HG02852 (cell line): ENCODE results near the gene MUSTN1.
A peak's percentile ranks its signal among the peaks of the same experiment; 100 is the strongest.

ENCODE experiments used
- ATAC-seq: cut with Tn5 transposase; IDR thresholded peaks from one replicate; pipeline ENCODE4 v1.9.1; 2021; ENCODE audit warnings: mild to moderate bottlenecking, moderate library complexity; ENCODE audit not compliant: unreplicated experiment

Gene MUSTN1

GRCh38 chr3:52834871-52835501 lies at the start of gene MUSTN1:
MUSTN1 (minus strand) TSS chr3:52835019; CDS start chr3:52834948, 71 bp downstream.
- ATAC-seq: no peak

GRCh38 chr3:52882377-52882776 lies 47.6 kb upstream of the MUSTN1 start:
- ATAC-seq: no peak

- no peak for ATAC-seq
Measured at GRCh38 chr3:52881871-52882270, 47.1 kb upstream of the MUSTN1 start.

- ATAC-seq: peak; percentile 71
Measured at GRCh38 chr3:52880474-52880873, 45.7 kb upstream of the MUSTN1 start.

GRCh38 chr3:52880047-52880446 lies 45.2 kb upstream of the MUSTN1 start:
- ATAC-seq: peak; percentile 32

- ATAC-seq: no peak
Measured at GRCh38 chr3:52879581-52879980, 44.8 kb upstream of the MUSTN1 start.

- no peak for ATAC-seq
Measured at GRCh38 chr3:52879090-52879489, 44.3 kb upstream of the MUSTN1 start.

DNA sequence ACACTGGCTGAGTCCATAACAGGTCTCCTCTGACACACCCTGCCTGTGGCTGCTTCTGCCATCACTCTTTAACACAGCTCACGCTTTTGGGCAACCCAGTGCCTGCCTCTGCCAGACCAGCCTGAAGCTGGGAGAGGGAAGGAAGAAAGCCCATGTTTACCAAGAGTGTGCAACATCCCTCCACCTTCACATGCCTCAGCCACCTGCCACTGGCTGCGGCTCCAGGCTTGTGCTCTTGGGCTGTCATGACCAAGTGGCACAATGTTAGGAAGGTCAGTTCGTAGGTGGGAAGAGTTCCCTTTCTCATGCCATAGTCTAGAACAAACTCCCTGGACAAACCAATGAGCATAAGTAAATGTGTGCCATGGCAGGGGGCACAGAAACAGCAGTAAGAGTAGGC lies 42.3 kb upstream of the MUSTN1 start:
- ATAC-seq: no peak

GRCh38 chr3:52874864-52875587 lies 40.2 kb upstream of the MUSTN1 start:
- ATAC-seq: no peak

GRCh38 chr3:52874160-52874701 lies 39.4 kb upstream of the MUSTN1 start:
- no peak for ATAC-seq

DNA sequence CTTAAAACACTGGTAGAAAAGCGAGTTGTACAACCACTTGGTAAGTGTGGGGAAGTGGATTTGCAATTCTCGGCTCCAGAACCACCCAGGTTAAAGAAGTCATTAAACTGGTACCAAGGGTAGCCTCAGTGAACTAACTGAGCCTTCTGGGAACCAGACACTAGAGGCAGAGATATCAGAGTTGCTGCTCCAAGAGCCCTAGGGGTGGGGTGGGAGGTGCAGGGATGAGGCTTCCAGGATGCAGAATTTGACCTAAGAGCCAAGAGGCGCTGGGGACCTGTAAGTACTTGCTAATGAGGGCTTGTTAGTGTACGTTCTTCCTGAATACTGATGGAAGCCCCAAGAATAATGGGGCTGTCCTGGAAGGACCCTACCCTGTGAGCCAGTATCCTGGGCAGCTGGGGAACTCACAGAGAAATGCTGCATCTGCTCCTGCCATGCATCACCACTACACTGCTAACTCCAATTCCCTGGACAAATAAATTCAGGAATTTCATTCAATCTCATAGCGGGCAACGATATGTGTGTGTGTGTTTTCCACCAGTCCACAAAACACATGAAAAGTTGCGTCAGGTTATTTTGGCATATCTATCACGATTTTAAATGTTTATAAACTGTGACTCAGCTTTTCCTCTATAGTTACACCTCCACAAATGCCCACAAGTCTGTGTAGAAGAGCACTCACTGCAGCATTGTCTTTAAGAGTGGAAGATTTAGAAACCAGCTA lies 38.8 kb upstream of the MUSTN1 start:
- ATAC-seq: no peak

DNA sequence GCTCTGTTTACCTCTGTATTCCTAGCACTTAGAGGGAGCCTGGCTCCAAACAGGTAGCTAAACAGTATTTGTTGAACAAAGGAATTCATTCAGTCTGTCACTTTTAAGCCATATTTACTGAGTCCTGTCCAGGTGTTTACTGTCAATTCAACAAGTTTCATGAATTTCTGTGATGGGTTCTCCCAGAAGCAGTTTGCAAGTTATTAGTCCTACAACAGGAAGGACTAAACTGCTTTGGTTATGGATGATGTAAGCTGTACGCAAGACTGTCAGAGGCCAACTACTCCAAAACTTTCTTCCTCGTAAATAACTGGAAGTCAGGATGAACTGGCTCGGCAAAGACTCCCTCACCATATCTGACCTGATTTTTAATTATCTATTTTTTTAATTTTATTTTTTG lies 37.4 kb upstream of the MUSTN1 start:
- no peak for ATAC-seq

- no peak for ATAC-seq
Measured at GRCh38 chr3:52871761-52872160, 36.9 kb upstream of the MUSTN1 start.

DNA sequence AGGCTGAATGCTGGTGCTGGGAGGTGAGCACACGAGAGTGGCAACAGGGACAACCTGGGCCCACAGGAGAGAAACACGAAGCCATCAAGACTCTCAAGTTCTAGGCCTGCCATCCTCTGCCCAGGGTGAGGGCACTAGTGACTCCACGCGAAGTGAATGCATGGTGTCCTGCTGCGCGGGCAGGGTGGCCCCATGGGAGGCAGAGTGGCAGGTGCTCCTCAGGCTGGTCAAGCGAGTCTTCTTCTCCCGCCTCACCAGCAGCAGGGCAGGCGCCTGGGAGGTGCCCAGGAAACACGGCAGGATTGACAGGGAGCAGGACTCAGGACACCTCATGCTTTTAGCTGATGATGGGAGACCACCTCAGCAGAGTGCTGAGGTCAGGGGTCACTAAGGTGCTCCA lies 35.7 kb upstream of the MUSTN1 start:
- no peak for ATAC-seq

- no peak for ATAC-seq
Measured at GRCh38 chr3:52866427-52866826, 31.6 kb upstream of the MUSTN1 start.

- ATAC-seq: no peak
Measured at GRCh38 chr3:52865994-52866393, 31.2 kb upstream of the MUSTN1 start.

DNA sequence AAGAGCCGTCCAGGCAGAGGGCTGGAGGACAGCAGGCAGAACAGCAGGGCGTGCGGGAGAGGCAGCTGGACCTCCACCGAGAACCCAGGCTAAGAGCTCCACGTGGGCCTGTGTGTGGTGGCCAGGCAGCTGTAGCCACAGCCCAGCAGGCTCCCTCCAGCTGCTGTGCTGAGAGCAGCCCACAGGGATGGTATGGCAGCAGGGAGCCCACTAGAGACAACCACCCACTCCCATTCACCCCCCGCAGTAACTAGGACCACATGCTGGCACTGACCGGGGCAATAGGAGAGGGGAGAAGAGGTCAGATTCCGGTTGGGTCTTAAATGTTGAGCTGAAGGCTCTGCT lies 25.6 kb upstream of the MUSTN1 start:
- no peak for ATAC-seq

GRCh38 chr3:52859686-52860423 lies 25.0 kb upstream of the MUSTN1 start:
- ATAC-seq: no peak

- ATAC-seq: no peak
Measured at GRCh38 chr3:52857864-52858263, 23.0 kb upstream of the MUSTN1 start.

DNA sequence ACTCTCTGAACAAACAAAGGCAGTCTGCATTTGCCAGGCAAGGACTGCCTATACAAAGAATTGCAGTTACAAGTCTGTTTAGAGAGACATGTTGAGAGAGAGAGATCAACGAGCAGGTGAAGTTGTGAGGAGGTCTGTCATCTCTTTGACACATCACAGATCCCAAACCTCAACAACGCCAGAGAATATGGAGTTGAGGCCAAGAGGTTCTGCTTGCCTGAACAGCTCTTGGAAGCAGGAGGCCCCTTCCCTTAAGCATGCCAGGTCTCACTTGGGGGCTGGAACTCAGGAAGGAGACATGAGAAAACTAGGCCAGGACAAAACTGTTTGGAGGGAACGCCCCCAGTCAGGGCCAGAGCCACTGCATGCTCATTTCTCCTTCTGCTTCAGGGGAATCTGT lies 22.3 kb upstream of the MUSTN1 start:
- no peak for ATAC-seq

DNA sequence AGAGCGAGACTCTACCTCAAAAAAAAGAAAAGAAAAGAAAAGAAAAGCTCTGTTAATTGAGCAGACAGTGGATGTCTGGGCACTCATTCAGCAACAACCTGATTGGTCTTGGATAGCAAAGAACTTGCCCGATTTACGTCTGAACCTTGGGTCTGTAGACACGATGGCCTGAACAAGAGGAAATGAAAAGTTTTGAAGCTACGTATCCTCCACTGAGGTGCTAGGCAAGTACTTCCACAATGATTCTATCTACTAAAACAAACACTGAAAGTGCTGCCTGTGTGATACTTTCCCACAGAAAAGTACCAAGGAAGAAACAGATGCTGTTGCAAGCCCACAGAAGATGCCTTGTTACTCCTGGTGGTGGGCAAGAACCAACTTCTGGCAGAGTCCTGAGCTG lies 21.8 kb upstream of the MUSTN1 start:
- ATAC-seq: no peak
